Measurements from ENCODE around the gene ZC3H8.

DNA sequence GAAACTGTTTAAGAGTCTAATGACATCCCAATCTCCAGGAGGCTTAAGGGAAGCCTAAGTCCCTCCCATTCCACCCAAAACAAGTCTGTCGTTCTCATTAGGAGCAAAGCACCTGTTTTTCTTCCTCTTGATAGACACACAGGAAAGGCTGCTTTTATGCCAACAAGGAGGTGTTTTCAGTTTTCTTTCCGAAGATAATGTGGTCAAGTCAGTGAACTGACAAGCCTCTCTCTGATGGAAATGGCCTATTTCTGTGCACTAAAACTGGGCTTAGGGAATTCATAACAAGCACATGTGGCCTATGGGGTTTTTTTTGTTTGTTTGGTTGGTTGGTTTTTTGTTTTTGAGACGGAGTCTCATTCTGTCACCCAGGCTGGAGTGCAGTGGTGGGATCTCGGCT lies 80.5 kb downstream of the ZC3H8 start:
- TF ChIP-seq GATA3 (IDR thresholded peaks at IDR 0.05; ENCODE audit: low read depth, low read length): no peak
- no peak for TF ChIP-seq GATA2 (IDR thresholded peaks at IDR 0.05; ENCODE audit: low read depth, low read length)

All from SH-SY5Y (cell line).